Right atrium auricular region (tissue), 2 donors: ENCODE data around the gene TTLL5. TPM values are rescaled to one million over a fixed set of nuclear protein-coding genes. Genes with fewer than 3 reads are reported as not detected.

ENCODE experiments used
- DNase-seq: peaks from one replicate; pipeline ENCODE4 v3.0.0-alpha.2; 2019; ENCODE audit warnings: low spot score
- H3K27ac ChIP-seq, 2 donors: fragments of 200-600 bp; sonication (generic); 1 replicate in 1 of 2; 2 replicates in 1 of 2; pipeline ENCODE4 v1.5.1; 2016 to 2019
- H3K27me3 ChIP-seq, 2 donors: fragments of 200-600 bp; sonication (generic); one replicate each; pipeline versions ENCODE4 v1.5.1 to v1.6.0; 2017 to 2019
- H3K36me3 ChIP-seq: fragments of 200-600 bp; sonication (generic); one replicate; pipeline ENCODE4 v1.5.1; 2016
- H3K4me1 ChIP-seq, 2 donors: fragments of 200-600 bp; sonication (generic); one replicate each; pipeline versions ENCODE4 v1.5.1 to v1.6.0; 2017 to 2019
- H3K4me3 ChIP-seq, 2 donors: fragments of 200-600 bp; sonication (generic); 1 replicate in 1 of 2; 2 replicates in 1 of 2; pipeline ENCODE4 v1.5.1; 2017 to 2019; ENCODE audit warnings: mild to moderate bottlenecking in 1 of 2, moderate library complexity in 1 of 2
- H3K9me3 ChIP-seq, 2 donors: fragments of 200-600 bp; sonication (generic); one replicate each; pipeline ENCODE4 v1.5.1; 2019
- CTCF ChIP-seq, 2 donors: fragments of 200-600 bp; sonication (generic); IDR thresholded peaks; one replicate each; pipeline ENCODE4 v1.5.1; 2019; ENCODE audit warnings: antibody characterized with exemption in 2 of 2
- total RNA-seq, 2 donors: library from RNA; depleted of rRNA; stranded (reverse); fragments of >200 nt; gene quantifications; one replicate each; pipeline ENCODE4 v1.1.0, GENCODE V29; 2016

The TTLL5 gene
- total RNA-seq, 2 donors from 2014 or later, result 15.3 to 22.6 TPM

- Histone ChIP-seq H3K4me3 (no peak overlapping the region), H3K9me3 (no peaks in the 10 kb centered on the region), H3K27me3 (no peaks in the 10 kb centered on the region), H3K27ac (no peak overlapping the region), H3K36me3 (no peaks in the 10 kb centered on the region), H3K4me1 (peaks cover 0 to 5% of the 10 kb centered on the region in 2 donors)
- no peak for TF ChIP-seq CTCF (IDR thresholded peaks at IDR 0.05)
- DNase-seq, result no peak
These were observed 151.6 kb downstream of the TTLL5 start for GRCh38 chr14:75812622-75813021.

- Histone ChIP-seq H3K9me3 (no peaks in the 10 kb centered on the region), H3K4me3 (no peak overlapping the region), H3K27ac (no peak overlapping the region), H3K36me3 (no peaks in the 10 kb centered on the region), H3K4me1 (peaks cover 0 to 17% of the 10 kb centered on the region in 2 donors), H3K27me3 (no peaks in the 10 kb centered on the region)
- TF ChIP-seq CTCF (IDR thresholded peaks at IDR 0.05), result no peak
- no peak for DNase-seq
These were observed 159.7 kb downstream of the TTLL5 start for GRCh38 chr14:75820761-75821160.

GRCh38 chr14:75821831-75822521, 160.9 kb downstream of the TTLL5 start:
- Histone ChIP-seq H3K36me3 (no peaks in the 10 kb centered on the region), H3K27ac (peak overlapping the region in 1 of 2 donors; percentile 27), H3K4me3 (no peak overlapping the region), H3K27me3 (no peaks in the 10 kb centered on the region), H3K9me3 (no peaks in the 10 kb centered on the region), H3K4me1 (peaks cover 0 to 21% of the 10 kb centered on the region in 2 donors)
- no peak for TF ChIP-seq CTCF (IDR thresholded peaks at IDR 0.05)
- DNase-seq, result no peak

- no peak overlapping the region for H3K4me3 ChIP-seq
- peaks cover 0 to 21% of the 10 kb centered on the region in 2 donors for H3K4me1 ChIP-seq
- TF ChIP-seq CTCF (IDR thresholded peaks at IDR 0.05), result no peak
- no peak for DNase-seq
- H3K27ac ChIP-seq, result peak overlapping the region; percentile 10 to 27
- H3K27me3 ChIP-seq, result no peaks in the 10 kb centered on the region
- H3K36me3 ChIP-seq, result no peaks in the 10 kb centered on the region
- no peaks in the 10 kb centered on the region for H3K9me3 ChIP-seq
These were observed 161.6 kb downstream of the TTLL5 start for GRCh38 chr14:75822522-75823141.

- DNase-seq, result no peak
- Histone ChIP-seq H3K9me3 (no peaks in the 10 kb centered on the region), H3K27ac (peak overlapping the region; percentile 15 to 48), H3K27me3 (no peaks in the 10 kb centered on the region), H3K36me3 (no peaks in the 10 kb centered on the region), H3K4me3 (no peak overlapping the region), H3K4me1 (peaks cover 0 to 21% of the 10 kb centered on the region in 2 donors)
- no peak for TF ChIP-seq CTCF (IDR thresholded peaks at IDR 0.05)
These were observed 162.3 kb downstream of the TTLL5 start for GRCh38 chr14:75823334-75823733.
